IPS DF 19.7 (cell line): Measurements from ENCODE around the gene IL23R.

Source experiments
- DNase-seq: peaks from one replicate; pipeline ENCODE4 v3.0.0-alpha.2; 2013; ENCODE audit warnings: low read depth, low spot score

Gene IL23R

GRCh38 chr1:67149179-67149770 is 17.0 kb upstream of the IL23R start:
- DNase-seq: peak; percentile 48

- no peak for DNase-seq
Observed at GRCh38 chr1:67150931-67151330, 15.3 kb upstream of the IL23R start.

GRCh38 chr1:67158401-67158800 is 7.9 kb upstream of the IL23R start:
- DNase-seq: no peak

- no peak for DNase-seq
Observed at GRCh38 chr1:67159233-67159632, 7.0 kb upstream of the IL23R start.

- DNase-seq: no peak
Observed at GRCh38 chr1:67162954-67163353, 3.3 kb upstream of the IL23R start.

- no peak for DNase-seq
Observed at GRCh38 chr1:67165468-67166041, 699 bp upstream of the IL23R start.

GRCh38 chr1:67169496-67169895 is 3.2 kb downstream of the IL23R start:
- DNase-seq: no peak

GRCh38 chr1:67169932-67170331 is 3.7 kb downstream of the IL23R start:
- DNase-seq: no peak

GRCh38 chr1:67170751-67171573 is 4.7 kb downstream of the IL23R start:
- DNase-seq: no peak

GRCh38 chr1:67171574-67171955 is 5.3 kb downstream of the IL23R start:
- no peak for DNase-seq

GRCh38 chr1:67171978-67172377 is 5.7 kb downstream of the IL23R start:
- no peak for DNase-seq

GRCh38 chr1:67173988-67174387 is 7.7 kb downstream of the IL23R start:
- no peak for DNase-seq

- no peak for DNase-seq
Observed at GRCh38 chr1:67174716-67175284, 8.5 kb downstream of the IL23R start.

GRCh38 chr1:67175530-67176087 is 9.4 kb downstream of the IL23R start:
- DNase-seq: no peak

GRCh38 chr1:67184838-67185421 is 18.7 kb downstream of the IL23R start:
- DNase-seq: no peak

- no peak for DNase-seq
Observed at GRCh38 chr1:67188137-67188536, 21.9 kb downstream of the IL23R start.

- no peak for DNase-seq
Observed at GRCh38 chr1:67189953-67190352, 23.7 kb downstream of the IL23R start.

GRCh38 chr1:67190410-67190809 is 24.2 kb downstream of the IL23R start:
- no peak for DNase-seq

GRCh38 chr1:67190942-67191341 is 24.7 kb downstream of the IL23R start:
- no peak for DNase-seq

GRCh38 chr1:67191668-67192520 is 25.6 kb downstream of the IL23R start:
- no peak for DNase-seq

GRCh38 chr1:67192902-67193301 is 26.6 kb downstream of the IL23R start:
- no peak for DNase-seq
